PC-3 (cell line): Measurements from ENCODE around the gene RANBP10.

Experiments
- CTCF ChIP-seq: fragments of 300-600 bp; sonication (generic); conservative IDR thresholded peaks from 2 replicates; pipeline ENCODE4 v1.5.1; 2017; ENCODE audit warnings: antibody characterized with exemption, low read depth, mild to moderate bottlenecking, low read length
- EZH2 ChIP-seq: fragments of 300-600 bp; sonication (generic); IDR thresholded peaks from one replicate; pipeline ENCODE4 v1.6.1; 2017; ENCODE audit warnings: antibody characterized with exemption, mild to moderate bottlenecking, low read length; ENCODE audit not compliant: unreplicated experiment
- EZH2phosphoT487 ChIP-seq: fragments of 300-600 bp; sonication (generic); IDR thresholded peaks from 2 replicates; pipeline ENCODE4 v1.6.1; 2018; ENCODE audit warnings: mild to moderate bottlenecking, antibody characterized with exemption, low read length, borderline replicate concordance

GRCh38 chr16:67707790-67708189 is 98.6 kb downstream of the RANBP10 start:
- TF ChIP-seq CTCF (no peak), EZH2 (no peak), EZH2phosphoT487 (no peak)
